Measurements from ENCODE around the gene BTBD9. TPM values are rescaled to one million over a fixed set of nuclear protein-coding genes. Genes with fewer than 3 reads are reported as not detected.
A peak's percentile ranks its signal among the peaks of the same experiment; 100 is the strongest.

The BTBD9 gene
- total RNA-seq, 1 experiment from 2014 or later, result 8.9 TPM

DNA sequence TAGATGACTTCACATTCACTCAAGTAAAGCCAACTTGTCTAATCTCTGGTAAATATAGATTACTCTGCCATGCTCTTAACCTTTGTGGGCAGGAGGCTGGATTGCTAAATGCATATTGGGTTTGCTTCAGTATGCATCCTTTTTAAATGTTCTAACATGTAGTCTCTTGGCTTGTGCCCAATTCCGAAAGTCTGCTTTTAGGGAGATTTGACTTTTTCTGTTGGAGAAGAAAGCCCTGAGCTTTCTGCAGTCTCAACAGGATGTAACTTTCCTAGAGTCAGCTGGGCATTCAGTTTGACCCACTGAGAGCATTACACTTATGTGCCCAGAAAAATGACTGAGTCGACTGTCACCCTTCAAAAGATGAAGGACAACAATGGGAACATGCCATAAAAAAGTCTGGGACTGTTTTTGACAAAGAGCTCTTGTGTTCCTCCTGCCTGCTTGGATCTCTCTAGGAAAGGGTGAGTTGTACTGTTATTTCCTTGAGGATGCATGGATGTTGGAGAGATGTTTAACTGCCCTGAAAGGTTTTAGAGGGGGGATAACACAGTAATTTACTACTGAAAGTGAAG is 520.9 kb downstream of the BTBD9 start:
- Histone ChIP-seq H4K20me1 (ENCODE audit: control insufficient read depth, insufficient read depth, insufficient read length) (no peaks in the 10 kb centered on the region), H2BK120ac (ENCODE audit: low read depth, low read length, poor library complexity, severe bottlenecking) (no peak overlapping the region)
- H3K4me3 Mint-ChIP-seq, result no peak overlapping the region

More for the DNA sequence above, 520.9 kb downstream of the BTBD9 start:
- H2AFZ ChIP-seq (ENCODE audit: low read length), result no peak overlapping the region
- H2BK5ac ChIP-seq (ENCODE audit: insufficient read length, low read length), result no peak overlapping the region
- H3K27me3 ChIP-seq (ENCODE audit: insufficient read depth, low read length), result no peaks in the 10 kb centered on the region
- H4K91ac ChIP-seq (ENCODE audit: insufficient read length, low read depth, low read length), result no peak overlapping the region
- no peak overlapping the region for H3K9ac ChIP-seq (ENCODE audit: extremely low read depth, insufficient read length, low read length)
- H3K4me1 ChIP-seq (ENCODE audit: insufficient read depth, low read length), result 0 out of 2 replicates have a peak, but pooled peaks cover 2% of the 10 kb centered on the region
- H4K8ac ChIP-seq (replicated peaks; ENCODE audit: insufficient read length, low read depth, low read length), result no peak overlapping the region
- no peak overlapping the region for H3T11ph ChIP-seq (ENCODE audit: low read length)
- no peaks in the 10 kb centered on the region for H3K9me3 ChIP-seq (ENCODE audit: control insufficient read depth, low read depth, low read length)
- no CpG with 5 or more reads among the region's 2 CpGs for WGBS (ENCODE audit: extremely low coverage, insufficient read length, low lambda C conversion rate)
- Mint-ChIP-seq H3K27me3 (ENCODE audit: low read depth) (no peaks in the 10 kb centered on the region), H3K27ac (no peak overlapping the region), H3K36me3 (ENCODE audit: insufficient read depth in 1 of 3, low read depth in 3 of 3) (peaks cover 6 to 8% (median 8%) of the 10 kb centered on the region in 3 experiments; a peak in 6 of 7 replicates), H3K9me3 (no peaks in the 10 kb centered on the region), H3K4me1 (peaks cover 16 to 17% of the 10 kb centered on the region in 2 experiments)
- H4K5ac ChIP-seq (ENCODE audit: insufficient read length, low read depth, low read length), result no peak overlapping the region
- peak overlapping the region; percentile 34 for H2BK20ac ChIP-seq (ENCODE audit: low read depth, low read length, poor library complexity, severe bottlenecking)
- H3K27ac ChIP-seq (ENCODE audit: insufficient read length, low read depth, low read length), result no peak overlapping the region
- no peak overlapping the region for H3K56ac ChIP-seq (ENCODE audit: insufficient read length, low read depth, low read length)
- H3K23ac ChIP-seq (ENCODE audit: insufficient read length, low read depth, low read length), result no peak overlapping the region
- H2AK5ac ChIP-seq (ENCODE audit: insufficient read length, low read length), result no peak overlapping the region
- no peaks in the 10 kb centered on the region for H3K79me1 ChIP-seq (ENCODE audit: insufficient read depth, low read depth, low read length, poor library complexity, severe bottlenecking)
- H3K18ac ChIP-seq (ENCODE audit: insufficient read length, low read depth, low read length), result no peak overlapping the region
- no peak overlapping the region for H3K4ac ChIP-seq (ENCODE audit: low read depth, low read length)
- H3K23me2 ChIP-seq (ENCODE audit: insufficient read length, low read depth, low read length, poor library complexity, severe bottlenecking), result no peaks in the 10 kb centered on the region
- no peak overlapping the region for H3K4me2 ChIP-seq (ENCODE audit: insufficient read depth, insufficient read length, low read length)
- H3K14ac ChIP-seq (ENCODE audit: insufficient read depth, low read length), result no peak overlapping the region
- no peak overlapping the region for H2BK12ac ChIP-seq (ENCODE audit: insufficient read length, low read depth, low read length)
- no peak for DNase-seq
- H2BK15ac ChIP-seq (ENCODE audit: low read depth, low read length), result no peak overlapping the region
- TF ChIP-seq, protein P1, sequence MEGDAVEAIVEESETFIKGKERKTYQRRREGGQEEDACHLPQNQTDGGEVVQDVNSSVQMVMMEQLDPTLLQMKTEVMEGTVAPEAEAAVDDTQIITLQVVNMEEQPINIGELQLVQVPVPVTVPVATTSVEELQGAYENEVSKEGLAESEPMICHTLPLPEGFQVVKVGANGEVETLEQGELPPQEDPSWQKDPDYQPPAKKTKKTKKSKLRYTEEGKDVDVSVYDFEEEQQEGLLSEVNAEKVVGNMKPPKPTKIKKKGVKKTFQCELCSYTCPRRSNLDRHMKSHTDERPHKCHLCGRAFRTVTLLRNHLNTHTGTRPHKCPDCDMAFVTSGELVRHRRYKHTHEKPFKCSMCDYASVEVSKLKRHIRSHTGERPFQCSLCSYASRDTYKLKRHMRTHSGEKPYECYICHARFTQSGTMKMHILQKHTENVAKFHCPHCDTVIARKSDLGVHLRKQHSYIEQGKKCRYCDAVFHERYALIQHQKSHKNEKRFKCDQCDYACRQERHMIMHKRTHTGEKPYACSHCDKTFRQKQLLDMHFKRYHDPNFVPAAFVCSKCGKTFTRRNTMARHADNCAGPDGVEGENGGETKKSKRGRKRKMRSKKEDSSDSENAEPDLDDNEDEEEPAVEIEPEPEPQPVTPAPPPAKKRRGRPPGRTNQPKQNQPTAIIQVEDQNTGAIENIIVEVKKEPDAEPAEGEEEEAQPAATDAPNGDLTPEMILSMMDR (conservative IDR thresholded peaks at IDR 0.05), result no peak
- no peaks in the 10 kb centered on the region for H3K79me2 ChIP-seq (ENCODE audit: insufficient read depth, low read length)

Other genes starting within 250 kb of the BTBD9 start
- 188 and 196 TPM in 2 replicates for gene GLO1, start 63.2 kb upstream of the BTBD9 start, total RNA-seq (2021)
- gene DNAH8, start 75.4 kb upstream of the BTBD9 start, total RNA-seq (2021), result not detected in 2 replicates

Measured in H9 (cell line).